ENCODE results near the gene RACK1.

DNA sequence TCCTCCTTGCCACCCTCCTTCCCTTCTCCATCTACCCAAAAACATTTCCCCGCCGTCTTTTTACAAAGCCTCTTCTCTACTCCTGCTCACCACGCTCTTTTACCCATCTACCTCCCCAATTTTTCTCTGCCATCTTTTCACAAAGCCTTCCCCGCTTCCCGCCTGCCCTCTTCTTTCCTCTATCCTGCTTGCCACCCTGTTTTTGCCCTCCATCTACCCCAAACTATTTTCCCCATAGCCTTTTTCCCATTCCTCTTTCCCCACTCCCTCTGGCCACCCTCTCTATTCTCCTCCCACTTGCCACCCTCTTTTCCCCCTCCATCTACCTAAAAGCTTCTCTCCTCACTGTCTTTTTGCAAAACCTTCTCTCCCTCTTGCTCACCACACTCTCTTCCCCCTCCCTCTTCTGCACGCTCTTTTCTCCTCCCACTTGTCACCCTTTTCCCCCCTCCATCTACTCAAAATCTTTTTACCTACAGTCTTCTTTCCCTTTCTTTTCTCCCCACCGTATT is 36.6 kb upstream of the RACK1 start:
- TF ChIP-seq, protein P1, sequence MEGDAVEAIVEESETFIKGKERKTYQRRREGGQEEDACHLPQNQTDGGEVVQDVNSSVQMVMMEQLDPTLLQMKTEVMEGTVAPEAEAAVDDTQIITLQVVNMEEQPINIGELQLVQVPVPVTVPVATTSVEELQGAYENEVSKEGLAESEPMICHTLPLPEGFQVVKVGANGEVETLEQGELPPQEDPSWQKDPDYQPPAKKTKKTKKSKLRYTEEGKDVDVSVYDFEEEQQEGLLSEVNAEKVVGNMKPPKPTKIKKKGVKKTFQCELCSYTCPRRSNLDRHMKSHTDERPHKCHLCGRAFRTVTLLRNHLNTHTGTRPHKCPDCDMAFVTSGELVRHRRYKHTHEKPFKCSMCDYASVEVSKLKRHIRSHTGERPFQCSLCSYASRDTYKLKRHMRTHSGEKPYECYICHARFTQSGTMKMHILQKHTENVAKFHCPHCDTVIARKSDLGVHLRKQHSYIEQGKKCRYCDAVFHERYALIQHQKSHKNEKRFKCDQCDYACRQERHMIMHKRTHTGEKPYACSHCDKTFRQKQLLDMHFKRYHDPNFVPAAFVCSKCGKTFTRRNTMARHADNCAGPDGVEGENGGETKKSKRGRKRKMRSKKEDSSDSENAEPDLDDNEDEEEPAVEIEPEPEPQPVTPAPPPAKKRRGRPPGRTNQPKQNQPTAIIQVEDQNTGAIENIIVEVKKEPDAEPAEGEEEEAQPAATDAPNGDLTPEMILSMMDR (IDR thresholded peaks at IDR 0.05 in 8 of 11, conservative IDR thresholded peaks at IDR 0.05 in 3 of 11) = no peak
- no peak for TF ChIP-seq POLR2A (IDR thresholded peaks at IDR 0.05)
- no peak for TF ChIP-seq POLR2AphosphoS5 (IDR thresholded peaks at IDR 0.05)

Measured in spleen (tissue), 7 donors.